ENCODE data around the gene TGOLN2.
"Not testable (repeated sequence)": the region's sequence is repeated elsewhere in the genome, so short reads cannot be mapped to it uniquely, and the experiment has no call there.

TGOLN2 gene

DNA sequence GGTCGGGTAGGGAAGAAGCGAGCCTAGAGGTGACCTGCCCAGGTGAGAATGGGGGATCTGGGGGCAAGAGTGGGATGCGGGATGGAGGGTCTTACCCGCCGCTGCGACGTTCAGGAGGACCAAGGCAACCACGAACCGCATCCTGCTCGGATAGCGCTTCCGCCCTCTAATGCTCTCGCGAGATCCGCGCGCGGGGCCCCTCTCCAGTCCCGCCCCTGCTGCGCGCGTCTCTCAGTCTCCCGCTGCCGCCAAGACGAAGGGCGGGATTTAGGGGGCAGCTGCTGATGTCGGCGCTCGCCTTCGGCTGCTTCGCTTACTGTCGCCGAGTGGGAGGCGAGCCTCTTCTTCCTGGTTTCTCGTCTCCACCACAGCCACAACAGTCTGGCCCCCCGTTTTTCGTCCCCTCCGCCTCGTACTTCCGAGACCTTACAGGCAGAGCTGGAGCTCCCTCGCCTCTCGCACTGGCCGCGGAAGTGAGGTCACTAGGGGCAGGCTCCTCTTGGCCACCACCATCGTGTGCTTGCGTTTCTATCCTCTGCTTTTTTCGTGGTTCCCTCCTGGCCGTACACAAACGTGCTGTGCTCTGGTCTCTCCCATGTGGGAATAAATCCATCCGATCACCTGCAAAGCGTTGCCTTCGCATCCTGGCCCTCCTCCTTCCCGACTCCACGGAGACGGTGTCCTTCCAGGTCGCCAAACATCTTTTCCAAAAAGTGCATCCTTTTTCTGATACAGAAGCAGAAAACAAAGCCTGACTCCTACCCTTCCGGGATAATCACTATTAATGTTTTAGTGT is at the start of gene TGOLN2:
Gene TGOLN2, minus strand, starts transcription at position 168 of the 796 bp plus-strand sequence. Its CDS starts 27 bp downstream, at position 141.
- peak; percentile 91 for DNase-seq

DNA sequence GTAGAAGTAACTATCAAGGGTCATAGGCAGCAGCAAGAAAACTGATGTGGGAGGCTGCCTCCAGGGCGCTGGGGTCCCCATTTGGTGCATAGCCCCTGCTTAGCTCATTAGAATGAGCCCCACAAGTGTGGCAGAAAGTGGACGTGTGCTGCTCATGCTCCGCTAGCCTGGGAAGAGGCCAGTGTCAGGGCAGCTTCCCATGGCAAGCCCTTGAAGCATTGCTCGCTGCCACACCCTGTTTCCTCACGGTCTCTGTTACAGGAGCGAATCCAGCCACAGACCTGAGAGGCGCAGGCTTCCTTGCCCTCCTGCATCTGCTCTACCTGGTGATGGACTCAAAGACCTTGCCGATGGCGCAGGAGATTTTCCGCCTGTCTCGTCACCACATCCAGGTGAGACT is 49.3 kb upstream of the TGOLN2 start:
- no peak for DNase-seq

- DNase-seq: no peak
Measured at GRCh38 chr2:85376291-85377065, 48.7 kb upstream of the TGOLN2 start.

- no peak for DNase-seq
Measured at GRCh38 chr2:85371045-85371444, 43.3 kb upstream of the TGOLN2 start.

- DNase-seq: no peak
Measured at GRCh38 chr2:85369500-85369899, 41.7 kb upstream of the TGOLN2 start.

GRCh38 chr2:85368921-85369320 is 41.1 kb upstream of the TGOLN2 start:
- no peak for DNase-seq

GRCh38 chr2:85367180-85367579 is 39.4 kb upstream of the TGOLN2 start:
- DNase-seq: no peak

- DNase-seq: not testable (repeated sequence)
Measured at GRCh38 chr2:85362653-85363387, 35.0 kb upstream of the TGOLN2 start.

GRCh38 chr2:85357736-85358135 is 29.9 kb upstream of the TGOLN2 start:
- no peak for DNase-seq

DNA sequence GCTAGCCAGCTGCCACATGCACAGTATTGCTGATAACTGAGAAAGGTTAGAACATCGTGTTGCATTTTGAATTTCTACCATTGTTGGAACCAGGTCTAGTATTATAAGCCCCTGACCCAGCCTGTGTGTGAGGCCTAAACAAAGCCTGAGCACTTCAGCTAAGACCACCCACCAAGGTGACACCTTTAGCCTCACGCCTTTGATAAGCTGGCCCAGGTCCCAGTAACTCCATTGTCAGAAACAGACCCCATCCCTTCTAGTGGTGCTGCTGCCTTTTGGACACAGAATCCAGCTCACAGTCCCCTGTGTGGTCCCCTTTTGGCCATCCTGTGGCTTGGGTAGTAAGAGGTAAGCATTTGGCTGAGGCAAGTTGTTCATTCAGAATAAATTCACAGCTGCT is 28.4 kb upstream of the TGOLN2 start:
- DNase-seq: no peak

- no peak for DNase-seq
Measured at GRCh38 chr2:85355521-85355920, 27.7 kb upstream of the TGOLN2 start.

DNA sequence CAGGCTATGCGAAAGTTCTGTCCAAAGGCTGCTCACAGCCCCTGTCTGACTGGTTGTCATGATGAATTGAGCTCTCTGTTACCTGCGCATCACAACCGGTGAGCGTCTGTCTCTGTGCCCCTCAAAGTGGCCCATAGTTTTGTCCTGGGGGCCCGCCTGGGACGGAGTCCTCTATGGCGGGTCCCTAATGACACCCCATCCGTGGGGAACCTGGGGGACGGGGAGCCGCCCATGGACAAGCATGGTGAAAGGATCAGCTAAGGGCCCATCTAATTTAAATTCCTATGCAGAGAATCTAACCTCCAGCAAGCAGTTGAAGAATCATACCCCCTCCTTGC is 27.3 kb upstream of the TGOLN2 start:
- no peak for DNase-seq

- peak; percentile 97 for DNase-seq
Measured at GRCh38 chr2:85354286-85355072, 26.7 kb upstream of the TGOLN2 start, which contains the start of the genes ELMOD3 and RETSAT. Gene ELMOD3 (plus strand): TSS chr2:85354769. CDS start chr2:85357199, 2,430 bp downstream. Gene RETSAT (minus strand): TSS chr2:85354528. CDS start chr2:85354507, 21 bp downstream.

DNA sequence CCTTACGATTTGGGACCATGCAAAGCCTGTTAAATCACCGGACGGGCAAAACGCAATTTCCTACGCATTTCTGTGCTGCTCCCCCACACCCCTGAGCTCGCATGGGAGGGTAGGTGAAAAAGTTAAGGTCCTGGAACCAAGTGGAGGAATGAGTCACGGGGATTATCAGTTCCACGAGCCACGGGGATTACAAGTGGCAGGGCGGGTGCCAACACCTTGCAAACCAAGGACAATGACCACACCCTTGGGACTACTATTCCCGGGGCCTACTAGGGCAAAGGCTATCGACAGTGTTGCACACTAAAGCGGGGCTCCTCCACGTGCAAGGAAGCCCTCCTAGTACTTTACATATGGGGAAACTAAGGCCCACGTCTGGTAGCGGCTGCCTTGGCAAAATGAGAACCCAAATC is 26.1 kb upstream of the TGOLN2 start:
- no peak for DNase-seq

DNA sequence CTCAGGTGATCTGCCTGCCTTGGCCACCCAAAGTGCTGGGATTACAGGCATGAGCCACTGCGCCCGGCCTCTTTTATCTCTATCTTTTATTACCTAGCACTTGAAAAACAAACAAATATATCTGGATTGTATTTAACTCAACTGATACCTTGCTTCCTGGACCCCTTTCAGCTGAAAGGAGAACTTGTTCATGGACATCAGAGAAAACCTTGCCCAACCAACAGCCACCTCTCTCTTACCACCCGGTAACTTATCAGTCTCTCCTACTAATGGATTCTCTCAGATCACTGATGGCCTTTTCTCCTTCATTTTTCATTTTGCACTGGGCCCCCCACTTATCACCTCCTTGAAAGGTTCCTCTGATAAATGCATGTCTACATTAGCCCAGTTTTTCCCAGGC is 19.8 kb upstream of the TGOLN2 start:
- no peak for DNase-seq

DNA sequence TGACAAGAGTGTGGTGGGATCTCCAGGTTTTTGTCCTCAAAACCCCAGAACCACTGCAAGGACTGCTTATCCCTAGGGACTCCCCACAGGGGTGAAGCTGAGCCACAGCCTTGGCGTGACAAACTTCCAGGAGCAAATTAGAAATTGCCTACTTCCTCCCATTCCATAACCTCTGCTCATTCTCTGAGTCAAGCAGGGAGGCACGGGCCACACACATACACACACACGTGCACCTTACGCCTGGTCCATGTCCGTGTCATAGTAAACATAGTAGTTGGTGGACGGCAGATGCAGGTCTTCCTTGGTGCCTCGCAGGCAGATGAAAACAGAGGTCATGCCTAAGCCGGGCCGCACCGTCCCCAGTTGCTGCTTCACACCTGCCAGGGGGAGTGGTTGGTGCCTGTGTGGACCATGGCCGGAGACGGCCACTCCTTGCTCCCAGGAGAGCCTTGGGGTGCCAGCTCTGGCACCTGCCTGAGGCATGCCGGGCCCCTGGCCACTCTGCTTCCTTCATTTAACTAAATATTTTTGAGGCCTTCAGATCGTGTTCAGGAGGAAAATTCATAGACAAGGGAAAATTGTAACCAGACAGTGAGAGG is 16.7 kb upstream of the TGOLN2 start:
- no peak for DNase-seq

DNA sequence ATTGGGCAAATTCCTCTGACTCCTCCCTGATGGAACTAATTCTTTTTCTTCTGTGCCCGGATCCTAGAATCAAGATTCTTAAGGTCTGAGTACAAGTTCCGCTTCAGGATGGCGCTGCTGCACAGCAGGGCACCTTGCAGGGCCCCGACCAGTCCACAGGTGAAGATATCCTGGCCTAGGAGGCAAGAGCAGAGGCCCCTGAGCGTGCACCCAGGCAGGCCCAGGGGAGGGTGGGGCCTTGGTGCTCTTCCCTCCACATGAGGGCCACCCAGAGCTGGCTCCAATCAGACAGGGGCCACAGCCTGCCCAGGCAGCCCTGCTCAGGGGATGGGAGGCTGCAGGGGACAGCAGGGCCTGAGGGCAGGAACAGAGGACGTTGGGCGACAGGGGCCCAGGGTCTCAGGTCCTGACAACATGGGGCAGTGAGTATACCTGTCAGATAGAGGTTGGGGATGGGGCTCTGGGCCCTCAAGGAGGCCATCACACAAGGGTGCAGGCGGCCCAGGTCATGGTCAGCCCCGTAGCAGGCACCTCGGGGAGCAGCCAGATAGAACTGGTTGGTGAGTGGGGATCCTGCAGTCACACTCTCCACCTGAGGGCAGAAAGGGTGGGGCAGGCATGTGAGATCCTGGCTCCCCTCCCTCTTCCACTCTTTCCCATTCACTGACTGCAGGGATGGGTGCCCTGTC is 15.6 kb upstream of the TGOLN2 start:
- not testable (repeated sequence) for DNase-seq

GRCh38 chr2:85342156-85342555 is 14.4 kb upstream of the TGOLN2 start:
- no peak for DNase-seq

DNA sequence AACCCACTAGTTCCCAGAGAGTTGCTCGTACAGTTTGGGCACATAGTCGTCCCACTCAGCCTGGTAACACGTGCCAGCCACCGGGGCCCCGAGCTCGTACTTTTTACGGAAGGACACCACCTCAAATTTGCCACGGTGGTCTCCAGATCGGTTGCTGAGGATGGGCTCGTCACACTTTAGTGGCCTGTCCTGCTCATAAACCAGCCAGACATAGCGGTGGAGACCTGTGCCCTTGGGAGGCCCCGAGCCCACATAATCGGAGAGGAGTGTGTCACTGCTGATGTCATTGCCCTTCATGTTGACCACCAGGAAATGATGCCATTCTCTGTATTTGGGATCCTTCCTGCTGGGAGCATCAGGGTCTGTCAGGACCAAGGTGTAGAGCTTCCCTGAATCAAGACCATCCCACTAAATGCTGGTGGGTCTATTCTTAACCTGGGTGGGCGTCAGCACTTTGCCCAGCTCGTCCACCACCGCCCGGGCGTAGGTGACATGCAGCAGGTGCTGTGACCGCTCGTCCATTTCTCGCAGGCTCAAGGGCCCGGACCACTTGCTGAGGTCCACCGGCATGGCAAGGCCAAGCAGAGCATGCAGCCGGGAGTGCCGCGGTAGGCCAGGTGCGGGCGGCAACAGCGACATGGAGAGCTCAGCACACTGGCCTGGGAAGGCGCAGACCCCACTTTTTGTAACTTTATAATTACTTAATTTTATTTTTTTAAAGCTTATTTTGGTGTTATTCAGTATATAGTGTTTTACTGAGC is 13.7 kb upstream of the TGOLN2 start:
- no peak for DNase-seq

GRCh38 chr2:85340034-85340892 is 12.5 kb upstream of the TGOLN2 start:
- DNase-seq: no peak
